Panc1 (cell line): ENCODE results near the gene GPR152. TPM values are rescaled to one million over a fixed set of nuclear protein-coding genes. Genes with fewer than 3 reads are reported as not detected.

Source experiments
- ATAC-seq: fragments of 200-7000 bp; cut with Tn5 transposase; 2 replicates; pipeline ENCODE4 v1.9.1; 2020; ENCODE audit warnings: mild to moderate bottlenecking, moderate library complexity
- BruUV-seq: library from RNA; stranded (reverse); fragments of 400-500 nt; replicated peaks from 2 replicates; lab custom pipeline; 2021; lab: Mats Ljungman, UMichigan
- CTCF ChIA-PET: fragments of 300-600 bp; sonication (Branson Sonifier 250); formaldehyde crosslinking; loops from one replicate; lab custom pipeline; 2022; ENCODE audit warnings: antibody characterized with exemption; lab: Charles Lee
- POLR2A ChIA-PET: fragments of 300-600 bp; sonication (Branson Sonifier 250); formaldehyde crosslinking; loops from one replicate; lab custom pipeline; 2022; ENCODE audit warnings: antibody characterized with exemption; lab: Charles Lee
- DNase-seq: peaks from one replicate; pipeline ENCODE4 v3.0.0-alpha.2; 2010; ENCODE audit warnings: low read depth, low spot score
- H3K27ac ChIP-seq: 2 replicates; pipeline ENCODE4 v1.5.1; 2011; ENCODE audit warnings: mild to moderate bottlenecking, low read length, inconsistent platforms
- H3K27me3 ChIP-seq: fragments of 200-500 bp; sonication (Bioruptor generic); 2 replicates; pipeline ENCODE4 v1.6.0; 2014; ENCODE audit warnings: low read length, inconsistent platforms; ENCODE audit not compliant: control insufficient read depth, insufficient read depth
- H3K36me3 ChIP-seq: fragments of 200-500 bp; sonication (Bioruptor generic); 2 replicates; pipeline ENCODE4 v1.5.1; 2014; ENCODE audit warnings: inconsistent platforms, mild to moderate bottlenecking, low read length, moderate library complexity; ENCODE audit not compliant: control insufficient read depth, insufficient read depth
- H3K4me1 ChIP-seq: 2 replicates; pipeline ENCODE4 v1.5.1; 2011; ENCODE audit warnings: inconsistent platforms, mild to moderate bottlenecking, low read length, moderate library complexity; ENCODE audit not compliant: control insufficient read depth, insufficient read depth
- H3K4me3 ChIP-seq, 2 experiments: 2 replicates each; pipeline ENCODE4 v1.5.1; 2011 to 2012; ENCODE audit warnings: low read depth in 2 of 2, low read length in 2 of 2, mild to moderate bottlenecking in 2 of 2, inconsistent platforms in 1 of 2, moderate library complexity in 1 of 2
- H3K9me3 ChIP-seq: fragments of 200-500 bp; sonication (Bioruptor generic); 2 replicates; pipeline ENCODE4 v1.5.1; 2014; ENCODE audit warnings: low read depth, mild to moderate bottlenecking, inconsistent platforms, low read length, moderate library complexity; ENCODE audit not compliant: control insufficient read depth, insufficient read depth
- CTCF ChIP-seq: fragments of 450-650 bp; IDR thresholded peaks from 2 replicates; pipeline ENCODE4 v1.5.1; 2017; ENCODE audit warnings: mild to moderate bottlenecking
- POLR2AphosphoS5 ChIP-seq: IDR thresholded peaks from 2 replicates; pipeline ENCODE4 v1.6.1; 2012; ENCODE audit warnings: mild to moderate bottlenecking, low read depth, low read length, moderate library complexity
- REST ChIP-seq, 2 experiments: IDR thresholded peaks; 2 replicates each; pipeline ENCODE4 v1.6.1; 2011 to 2012; ENCODE audit warnings: low read depth in 2 of 2, control low read depth in 1 of 2, low read length in 1 of 2, mild to moderate bottlenecking in 1 of 2, moderate library complexity in 1 of 2; ENCODE audit not compliant: insufficient read depth in 1 of 2
- SIN3A ChIP-seq: IDR thresholded peaks from 2 replicates; pipeline ENCODE4 v1.6.1; 2012; ENCODE audit warnings: low read depth, mild to moderate bottlenecking, low read length, moderate library complexity, borderline replicate concordance; ENCODE audit not compliant: insufficient read depth
- TCF7L2 ChIP-seq: IDR thresholded peaks from 2 replicates; pipeline ENCODE4 v1.6.1; 2011; ENCODE audit warnings: mild to moderate bottlenecking, low read depth, low read length, inconsistent platforms
- in situ Hi-C: cut with HindIII; loops from 2 replicates; pipeline ENCODE4 v1.10.0; 2016; ENCODE audit warnings: low sequenced_read_pairs, low pct_unique_long_range_greater_than_20kb
- intact Hi-C: fragments of 100-400 bp; cut with micrococcal nuclease; formaldehyde crosslinking; loops from one replicate; pipeline ENCODE4 v1.10.0; 2022; ENCODE audit not compliant: unreplicated experiment
- total RNA-seq: library from RNA; stranded (reverse); gene quantifications from one replicate; pipeline ENCODE4 v1.2.1, GENCODE V29; 2021; ENCODE audit not compliant: unreplicated experiment

Gene GPR152
- total RNA-seq, 1 experiment from 2014 or later = not detected

GRCh38 chr11:67420646-67421429, 31.7 kb downstream of the GPR152 start:
- ATAC-seq (peak; percentile 91), DNase-seq (no peak)
- no peaks in the 10 kb centered on the region for H3K36me3 ChIP-seq
- peak overlapping the region; percentile 63 for H3K27ac ChIP-seq
- peak overlapping the region; percentile 54 to 61 for H3K4me3 ChIP-seq
- ChIA-PET POLR2A (interaction anchor here (0.6 kb wide), 2 partner anchors 19 to 23 kb away, joined by 3 to 7 read pairs; partner anchors contain the start of gene PPP1CA), CTCF (interaction anchor here (0.6 to 1.2 kb wide), 3 partner anchors 18 to 207 kb away, joined by 3 to 5 read pairs (median 3); no protein-coding TSS in a partner anchor)
- no peak for TF ChIP-seq CTCF
- peak; percentile 36; the same call in 1 of the 2 replicates for TF ChIP-seq POLR2AphosphoS5
- peak; percentile 60; the same call in 1 of the 2 replicates for TF ChIP-seq SIN3A
- in situ Hi-C loops = no loop called here
- no peaks in the 10 kb centered on the region for H3K9me3 ChIP-seq
- peaks cover 46% of the 10 kb centered on the region for H3K4me1 ChIP-seq
- no TSS peak for BruUV-seq
- intact Hi-C loops = no loop called here
- no peaks in the 10 kb centered on the region for H3K27me3 ChIP-seq

DNA sequence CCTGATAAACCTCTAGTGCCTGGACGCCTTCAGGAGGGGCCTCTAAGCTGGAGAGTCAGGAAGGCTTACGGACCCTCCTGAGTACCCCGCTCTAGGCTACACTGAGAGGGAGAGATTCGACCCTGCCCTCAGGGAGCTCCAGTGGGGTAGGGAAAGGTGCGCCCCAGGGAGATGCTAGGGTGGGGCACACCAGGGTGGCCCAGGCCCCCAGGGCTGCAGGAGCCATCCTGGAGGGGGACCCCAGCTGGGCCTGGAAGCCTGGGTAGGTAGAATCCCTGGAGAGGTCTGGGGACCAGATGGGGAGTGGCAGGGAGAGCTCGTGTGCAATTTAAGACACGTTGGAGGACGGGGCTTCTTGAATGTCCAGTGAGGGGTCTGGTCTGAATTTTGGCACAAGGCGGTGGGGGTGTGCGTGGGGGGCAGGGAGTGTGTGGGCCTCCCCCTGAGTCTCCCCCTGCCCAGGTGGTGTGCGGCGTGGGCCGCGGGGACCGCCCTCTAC, 32.3 kb downstream of the GPR152 start:
- H3K4me3 ChIP-seq = peak overlapping the region; percentile 36 to 54
- POLR2A ChIA-PET = interaction anchor here (0.6 kb wide), 1 partner anchor 18 kb away, joined by 7 read pairs; the partner anchor contains the start of gene PPP1CA
- H3K27me3 ChIP-seq = no peaks in the 10 kb centered on the region
- no TSS peak for BruUV-seq
- TF ChIP-seq POLR2AphosphoS5 = no peak
- TF ChIP-seq CTCF = no peak
- no peak for TF ChIP-seq REST (IDR thresholded peaks at IDR 0.05; ENCODE audit: insufficient read depth in 1 of 2, low read depth in 2 of 2, low read length in 1 of 2)
- TF ChIP-seq SIN3A = no peak
- no peak for TF ChIP-seq TCF7L2
- H3K9me3 ChIP-seq = no peaks in the 10 kb centered on the region
- no peaks in the 10 kb centered on the region for H3K36me3 ChIP-seq
- DNase-seq = no peak
- peaks cover 47% of the 10 kb centered on the region for H3K4me1 ChIP-seq
- CTCF ChIA-PET = interaction anchor here (1.2 kb wide), 1 partner anchor 19 kb away, joined by 3 read pairs; no protein-coding TSS in a partner anchor
- intact Hi-C loops = no loop called here
- ATAC-seq = no peak
- peak overlapping the region; percentile 63 for H3K27ac ChIP-seq
- in situ Hi-C loops = no loop called here
